Breast epithelium (tissue), 3 donors: Measurements from ENCODE around the gene ANKRD63.

ENCODE experiments used
- POLR2A ChIP-seq: fragments of 450-650 bp; IDR thresholded peaks from one replicate; pipeline ENCODE4 v1.6.1; 2016; ENCODE audit warnings: antibody characterized with exemption, mild to moderate bottlenecking, moderate library complexity
- POLR2AphosphoS5 ChIP-seq, 3 donors: sonication (generic); formaldehyde crosslinking; IDR thresholded peaks; one replicate each; pipeline ENCODE4 v1.6.1; 2017; ENCODE audit warnings: antibody characterized with exemption in 3 of 3
- TF ChIP-seq, protein P1 (sequence below), 3 donors: fragments of 450-650 bp; IDR thresholded peaks; one replicate each; pipeline ENCODE4 v1.5.1; 2016 to 2017; ENCODE audit warnings: antibody characterized with exemption in 3 of 3, mild to moderate bottlenecking in 3 of 3, moderate library complexity in 3 of 3

DNA sequence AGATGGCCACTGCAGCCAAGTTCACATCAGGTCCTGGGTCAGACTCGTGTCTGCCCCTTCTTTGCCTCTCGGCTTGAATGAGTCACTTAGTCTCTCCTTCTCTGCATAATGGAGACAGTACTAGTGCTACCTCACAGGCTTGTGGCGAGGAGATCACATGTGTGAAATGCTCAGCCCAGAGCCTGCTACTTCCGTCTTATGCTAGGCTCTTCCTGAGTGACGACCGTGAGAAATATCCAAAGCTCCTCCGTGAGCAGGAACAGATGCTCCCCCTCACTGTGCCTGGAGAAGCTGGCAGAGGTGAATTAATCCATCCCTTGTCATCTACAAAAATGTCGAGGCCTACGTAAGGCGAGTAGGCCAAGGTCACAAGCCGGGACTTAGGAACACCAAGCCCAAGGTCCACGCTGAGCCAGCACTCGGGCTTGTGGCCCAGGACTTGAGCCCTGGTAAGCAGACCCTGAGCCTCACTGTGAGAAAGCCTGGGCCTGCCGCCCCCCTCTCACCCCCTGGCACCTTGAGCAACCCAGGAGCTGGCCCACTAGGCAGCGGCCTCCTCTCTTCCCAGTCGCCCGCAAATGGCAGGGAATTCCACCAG is 26.1 kb downstream of the ANKRD63 start:
- TF ChIP-seq, protein P1, sequence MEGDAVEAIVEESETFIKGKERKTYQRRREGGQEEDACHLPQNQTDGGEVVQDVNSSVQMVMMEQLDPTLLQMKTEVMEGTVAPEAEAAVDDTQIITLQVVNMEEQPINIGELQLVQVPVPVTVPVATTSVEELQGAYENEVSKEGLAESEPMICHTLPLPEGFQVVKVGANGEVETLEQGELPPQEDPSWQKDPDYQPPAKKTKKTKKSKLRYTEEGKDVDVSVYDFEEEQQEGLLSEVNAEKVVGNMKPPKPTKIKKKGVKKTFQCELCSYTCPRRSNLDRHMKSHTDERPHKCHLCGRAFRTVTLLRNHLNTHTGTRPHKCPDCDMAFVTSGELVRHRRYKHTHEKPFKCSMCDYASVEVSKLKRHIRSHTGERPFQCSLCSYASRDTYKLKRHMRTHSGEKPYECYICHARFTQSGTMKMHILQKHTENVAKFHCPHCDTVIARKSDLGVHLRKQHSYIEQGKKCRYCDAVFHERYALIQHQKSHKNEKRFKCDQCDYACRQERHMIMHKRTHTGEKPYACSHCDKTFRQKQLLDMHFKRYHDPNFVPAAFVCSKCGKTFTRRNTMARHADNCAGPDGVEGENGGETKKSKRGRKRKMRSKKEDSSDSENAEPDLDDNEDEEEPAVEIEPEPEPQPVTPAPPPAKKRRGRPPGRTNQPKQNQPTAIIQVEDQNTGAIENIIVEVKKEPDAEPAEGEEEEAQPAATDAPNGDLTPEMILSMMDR (IDR thresholded peaks at IDR 0.05): no peak
- TF ChIP-seq POLR2A: no peak
- TF ChIP-seq POLR2AphosphoS5 (IDR thresholded peaks at IDR 0.05): no peak
